HCEC 1CT (cell line): Measurements from ENCODE around the gene SPPL3.
"Not testable (repeated sequence)": the region's sequence is repeated elsewhere in the genome, so short reads cannot be mapped to it uniquely, and the experiment has no call there.

ENCODE experiments used
- DNase-seq: peaks from one replicate; pipeline ENCODE4 v3.0.0-alpha.2; 2017

The SPPL3 gene

DNA sequence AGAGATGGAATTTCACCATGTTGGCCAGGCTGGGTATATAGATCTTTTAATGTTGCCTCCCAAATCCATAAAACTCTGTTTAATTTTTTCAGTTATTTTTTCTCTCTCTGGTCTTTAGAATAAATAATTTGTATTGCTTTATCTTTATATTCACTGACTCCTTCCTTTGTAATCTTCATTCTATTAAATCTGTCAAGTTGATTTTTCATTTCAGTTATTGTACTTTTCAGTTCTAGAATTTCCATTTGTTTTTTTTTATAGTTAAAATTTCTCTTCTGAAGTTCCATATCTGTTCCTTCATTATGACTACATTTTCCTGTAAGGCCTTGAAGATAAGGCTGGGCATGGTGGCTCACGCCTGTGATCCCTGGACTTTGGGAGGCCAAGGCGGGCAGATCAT is 13.6 kb upstream of the SPPL3 start:
- no peak for DNase-seq

DNA sequence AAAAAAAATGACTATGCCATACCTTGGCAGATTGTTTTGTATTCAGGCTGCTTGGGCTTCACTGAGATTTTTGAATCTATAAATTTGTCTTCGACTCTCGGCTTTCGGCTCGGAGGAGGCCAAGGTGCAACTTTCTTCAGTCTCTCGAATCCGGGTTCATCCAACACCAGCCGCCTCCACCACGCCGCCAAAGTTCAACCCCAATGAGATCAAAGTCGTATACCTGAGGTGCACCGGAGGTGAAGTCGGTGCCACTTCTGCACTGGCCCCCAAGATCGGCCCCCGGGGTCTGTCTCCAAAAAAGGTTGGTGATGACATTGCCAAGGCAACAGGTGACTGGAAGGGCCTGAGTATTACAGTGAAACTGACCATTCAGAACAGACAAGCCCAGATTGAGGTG is 12.4 kb upstream of the SPPL3 start:
- no peak for DNase-seq

DNA sequence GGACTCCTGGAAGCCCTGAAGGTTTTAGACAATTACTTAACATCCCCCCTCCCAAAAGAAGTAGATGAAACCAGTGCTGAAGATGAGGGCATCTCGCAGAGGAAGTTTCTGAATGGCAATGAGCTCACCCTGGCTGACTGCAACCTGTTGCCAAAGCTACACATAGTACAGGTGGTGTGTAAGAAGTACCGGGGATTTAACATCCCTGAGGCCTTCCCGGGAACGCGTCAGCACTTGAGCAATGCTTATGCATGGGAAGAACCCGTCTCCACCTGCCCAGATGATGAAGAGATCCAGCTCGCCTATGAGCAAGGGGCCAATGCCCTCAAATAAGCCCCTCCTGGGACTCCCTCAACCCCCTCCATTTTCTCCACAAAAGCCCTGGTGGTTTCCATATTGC is 10.6 kb upstream of the SPPL3 start:
- no peak for DNase-seq

DNA sequence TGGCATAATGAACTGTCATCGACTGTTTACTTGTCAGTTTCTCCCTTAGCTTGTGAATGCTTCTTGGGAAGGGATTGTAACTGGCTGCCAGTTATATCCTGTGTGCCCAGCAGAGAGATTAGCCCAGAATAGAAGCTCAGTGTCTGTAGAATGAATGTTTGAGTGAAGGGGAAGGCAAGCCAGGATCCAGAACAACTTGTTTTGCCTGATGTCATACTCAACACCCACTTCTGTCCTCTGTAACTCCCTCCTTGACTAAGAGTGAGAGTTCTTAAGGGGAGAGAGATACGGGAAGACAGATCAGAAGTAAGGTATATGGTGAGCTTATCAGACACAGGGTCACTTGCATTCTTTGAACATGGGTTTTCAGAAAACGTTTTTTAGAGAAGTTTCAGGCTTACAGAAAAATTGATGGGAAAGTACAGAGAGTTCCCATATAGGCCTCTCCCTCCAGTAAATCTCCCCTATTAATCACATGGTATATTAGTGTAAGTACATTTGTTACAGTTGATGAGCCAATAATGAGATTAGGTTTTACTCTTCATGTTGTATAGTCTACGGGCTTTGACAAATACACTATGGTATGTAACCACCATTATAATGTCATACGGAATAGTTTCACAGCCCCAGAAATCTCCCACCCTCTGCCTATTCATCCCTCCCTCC is 5.6 kb upstream of the SPPL3 start:
- no peak for DNase-seq

DNA sequence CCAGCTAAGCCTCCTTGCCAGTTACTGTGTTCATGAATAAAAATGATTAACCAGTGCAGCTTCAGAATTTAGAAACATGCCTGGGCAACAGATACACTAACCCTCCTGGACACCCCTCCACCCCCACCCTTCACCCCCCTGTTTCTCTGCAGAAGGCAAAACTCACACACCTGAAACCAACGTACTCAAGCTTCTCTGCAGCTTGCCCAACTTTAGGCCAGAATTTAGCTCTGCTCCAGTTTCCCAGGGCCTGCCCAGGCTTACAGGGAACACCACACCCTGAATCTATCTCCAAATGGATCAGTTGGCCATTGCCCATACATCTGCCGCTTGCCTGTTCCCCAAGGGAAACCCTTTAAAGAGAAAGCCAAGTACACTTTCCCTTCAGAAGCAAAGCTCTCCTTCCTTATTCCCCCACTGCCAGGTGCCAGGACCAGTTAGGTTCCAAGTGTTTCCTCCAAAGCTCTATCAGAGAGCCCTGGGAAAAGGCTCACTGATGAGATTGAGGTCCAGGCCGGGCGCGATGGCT is 1.8 kb upstream of the SPPL3 start:
- no peak for DNase-seq

DNA sequence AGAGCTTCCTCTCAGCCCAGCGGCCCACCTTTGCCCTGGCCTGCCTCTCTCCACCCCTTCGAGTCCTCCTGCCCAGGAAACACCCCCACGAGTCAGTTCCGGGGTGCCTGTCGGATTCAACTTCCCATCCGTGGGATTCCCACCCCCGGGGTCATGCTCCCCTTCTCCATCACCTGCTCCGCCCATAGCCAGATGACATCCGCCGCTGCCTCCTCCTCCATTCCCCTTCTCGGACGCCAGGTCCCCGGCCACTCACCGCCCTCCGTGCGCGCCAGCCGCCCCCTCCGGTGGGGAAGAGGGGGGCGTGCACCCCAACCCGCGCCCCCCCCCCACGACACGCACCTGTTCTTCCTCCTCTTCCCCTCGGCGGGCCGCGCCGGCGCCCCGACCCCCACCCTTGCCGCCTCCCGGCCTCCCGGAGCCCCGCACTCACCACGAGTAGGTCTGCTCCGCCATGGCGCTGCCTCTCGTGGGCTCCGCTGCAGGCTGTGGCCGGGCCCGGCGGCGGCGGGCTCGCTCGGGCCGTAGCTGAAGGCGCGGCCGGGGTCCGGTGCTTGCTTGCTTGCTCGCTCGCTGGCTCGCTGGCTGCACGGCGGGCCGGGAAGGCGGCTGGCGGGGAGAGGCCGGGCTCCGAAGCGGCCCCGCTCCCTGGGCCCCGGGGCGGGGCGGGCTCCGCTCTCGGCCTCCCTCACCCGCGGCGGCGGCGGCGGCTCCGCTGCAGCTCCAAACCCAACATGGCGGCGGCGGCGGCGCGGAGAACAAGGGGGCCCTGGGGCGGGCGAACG is 554 bp downstream of the SPPL3 start:
- peak; percentile 44 for DNase-seq

DNA sequence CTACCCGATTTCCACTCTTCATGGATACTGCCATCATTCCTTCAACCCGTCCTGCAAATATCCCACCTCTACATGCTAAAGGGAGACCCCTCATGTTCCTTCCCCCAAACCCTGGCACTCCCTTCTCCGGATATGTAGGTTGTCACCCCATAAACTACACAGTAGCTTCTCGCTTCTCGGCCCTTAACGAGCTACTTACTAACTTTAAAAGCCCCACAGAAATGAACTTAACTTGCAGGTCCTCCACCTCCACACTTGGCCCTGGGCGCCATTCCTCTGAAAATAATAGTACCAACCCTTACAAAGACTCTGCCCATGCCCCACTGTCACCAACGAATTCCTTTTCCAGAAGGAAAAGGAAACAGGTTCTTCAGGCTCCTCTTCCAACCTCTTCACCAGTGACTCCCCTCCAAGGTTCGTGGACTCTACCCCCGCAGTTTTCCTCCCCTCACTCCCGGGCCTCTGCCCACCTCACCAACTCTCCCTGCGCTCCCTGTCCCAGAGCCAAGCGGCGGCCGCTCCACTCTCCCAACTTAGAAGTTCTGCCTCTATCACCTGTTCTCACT is 1.2 kb downstream of the SPPL3 start:
- no peak for DNase-seq

DNA sequence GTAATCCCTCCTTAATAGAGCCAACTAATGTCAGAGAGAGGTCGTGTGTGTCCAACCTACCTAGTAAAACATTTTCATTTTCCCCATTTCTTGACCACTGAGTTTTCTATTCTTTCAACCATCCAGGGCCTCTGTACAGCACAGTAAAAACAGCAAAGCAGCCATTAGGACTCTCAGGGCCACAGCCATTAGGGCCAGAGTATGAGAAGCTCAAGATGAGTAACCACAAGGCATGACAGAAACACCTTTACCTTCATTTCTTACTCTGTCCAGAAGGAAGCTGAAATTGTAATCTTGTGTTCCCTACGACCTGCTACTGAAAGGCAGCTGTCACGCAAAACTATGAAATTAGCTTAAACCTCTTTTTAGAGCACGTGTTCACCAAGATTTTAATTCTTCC is 2.3 kb downstream of the SPPL3 start:
- no peak for DNase-seq

DNA sequence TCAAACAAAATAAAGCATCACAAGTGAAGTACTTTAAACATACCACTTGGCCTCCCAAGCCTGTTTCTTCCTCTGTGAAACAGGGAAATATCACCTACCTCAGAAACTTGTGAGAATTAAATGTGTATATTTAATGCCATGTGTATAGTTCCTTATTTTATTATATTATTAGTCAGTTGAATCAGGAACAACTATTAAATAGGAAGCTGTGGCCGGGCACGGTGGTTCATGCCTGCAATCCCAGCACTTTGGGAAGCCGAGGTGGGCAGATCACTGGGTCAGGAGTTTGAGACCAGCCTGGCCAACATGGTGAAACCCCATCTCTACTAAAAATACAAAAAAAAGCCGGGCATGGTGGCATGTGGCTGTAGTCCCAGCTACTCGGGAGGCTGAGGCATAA is 3.1 kb downstream of the SPPL3 start:
- not testable (repeated sequence) for DNase-seq

DNA sequence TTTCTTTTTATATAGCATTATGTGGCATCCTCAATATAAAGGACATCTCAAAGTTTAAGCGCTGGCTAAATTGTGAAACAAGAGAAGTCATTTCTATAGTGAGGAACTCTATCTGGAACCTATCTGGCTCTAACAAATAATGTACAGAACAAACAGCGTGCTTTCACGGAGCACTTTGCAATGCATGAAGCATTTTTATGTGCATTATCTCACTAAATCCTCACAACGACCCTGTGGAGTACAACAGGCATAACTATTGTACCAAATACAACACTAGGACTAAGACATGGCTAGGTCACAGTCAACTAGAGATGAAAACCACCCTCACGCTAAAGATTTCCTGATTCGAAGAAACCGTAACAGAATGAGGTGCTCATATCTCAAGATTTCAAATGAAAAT is 8.6 kb downstream of the SPPL3 start:
- no peak for DNase-seq

DNA sequence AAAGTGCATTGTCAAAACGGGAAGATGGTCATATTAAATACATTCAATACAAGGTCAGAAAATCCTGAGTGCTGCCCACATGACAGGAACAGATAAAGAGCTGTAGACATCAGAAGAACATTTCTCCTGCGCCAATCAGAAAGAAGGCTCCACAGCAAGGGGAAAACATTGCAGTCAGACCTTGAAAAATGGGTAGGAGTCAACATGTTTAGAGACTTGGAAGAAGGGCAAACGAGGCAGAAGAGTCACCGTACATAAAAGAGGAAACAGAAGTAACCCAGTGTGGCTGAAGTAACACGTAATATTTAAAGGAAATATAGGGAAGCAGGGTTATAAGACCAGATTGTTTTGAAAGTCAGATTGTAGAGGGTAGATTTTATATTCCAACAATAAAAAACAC is 11.9 kb downstream of the SPPL3 start:
- DNase-seq = no peak

DNA sequence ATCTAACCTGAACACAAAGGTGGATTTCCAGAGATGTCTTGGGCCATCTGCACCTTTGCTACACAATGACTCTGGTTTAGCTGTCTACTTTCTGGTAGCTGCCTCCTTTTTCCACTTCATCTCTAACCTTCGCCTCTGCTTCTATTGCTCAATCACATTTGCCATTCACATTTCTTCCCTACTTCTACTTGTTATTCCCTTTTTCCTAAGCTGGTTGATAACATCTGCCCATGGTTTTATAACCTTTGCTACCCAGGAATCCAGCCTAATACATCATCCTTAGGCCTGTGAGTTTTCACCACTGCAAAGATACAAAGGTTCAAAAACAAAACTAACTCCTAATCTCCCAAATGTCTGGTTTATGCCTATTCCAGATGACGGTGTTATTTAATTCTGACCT is 13.2 kb downstream of the SPPL3 start:
- no peak for DNase-seq

DNA sequence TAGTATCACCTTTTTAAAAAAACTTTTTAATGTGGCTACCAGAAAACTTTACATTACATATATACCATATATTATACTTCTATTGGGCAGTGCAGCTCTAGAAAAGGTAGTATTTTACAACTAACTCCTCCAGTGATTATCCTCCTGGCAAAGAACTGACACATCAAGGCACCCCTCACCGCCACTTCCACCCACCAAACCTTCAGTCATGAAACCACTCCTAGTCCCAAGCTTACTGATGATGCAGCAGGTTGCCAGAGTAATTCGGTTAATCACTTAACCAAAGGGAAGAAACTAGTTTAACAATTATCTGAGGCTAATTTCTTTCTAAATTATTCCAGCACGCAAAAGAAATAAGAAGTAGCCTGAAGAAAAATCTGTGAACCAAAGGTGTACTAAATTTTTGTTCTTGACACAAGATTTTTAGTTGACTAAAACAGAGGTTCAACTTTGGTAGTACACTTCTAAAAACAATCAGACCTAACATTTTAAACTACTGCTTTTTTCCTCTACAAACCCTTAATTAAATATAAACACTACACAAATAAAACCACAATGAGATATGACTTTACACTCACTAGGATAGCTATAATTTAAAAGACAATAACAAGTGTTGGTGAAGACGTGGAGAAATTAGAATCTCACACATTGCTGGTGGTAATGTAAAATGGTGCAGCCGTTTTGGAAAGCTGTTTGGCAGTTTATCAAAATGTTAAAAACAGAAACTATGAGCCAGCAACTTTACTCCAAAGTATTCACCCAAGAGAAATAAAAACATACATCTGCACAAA is 16.7 kb downstream of the SPPL3 start:
- DNase-seq = no peak

DNA sequence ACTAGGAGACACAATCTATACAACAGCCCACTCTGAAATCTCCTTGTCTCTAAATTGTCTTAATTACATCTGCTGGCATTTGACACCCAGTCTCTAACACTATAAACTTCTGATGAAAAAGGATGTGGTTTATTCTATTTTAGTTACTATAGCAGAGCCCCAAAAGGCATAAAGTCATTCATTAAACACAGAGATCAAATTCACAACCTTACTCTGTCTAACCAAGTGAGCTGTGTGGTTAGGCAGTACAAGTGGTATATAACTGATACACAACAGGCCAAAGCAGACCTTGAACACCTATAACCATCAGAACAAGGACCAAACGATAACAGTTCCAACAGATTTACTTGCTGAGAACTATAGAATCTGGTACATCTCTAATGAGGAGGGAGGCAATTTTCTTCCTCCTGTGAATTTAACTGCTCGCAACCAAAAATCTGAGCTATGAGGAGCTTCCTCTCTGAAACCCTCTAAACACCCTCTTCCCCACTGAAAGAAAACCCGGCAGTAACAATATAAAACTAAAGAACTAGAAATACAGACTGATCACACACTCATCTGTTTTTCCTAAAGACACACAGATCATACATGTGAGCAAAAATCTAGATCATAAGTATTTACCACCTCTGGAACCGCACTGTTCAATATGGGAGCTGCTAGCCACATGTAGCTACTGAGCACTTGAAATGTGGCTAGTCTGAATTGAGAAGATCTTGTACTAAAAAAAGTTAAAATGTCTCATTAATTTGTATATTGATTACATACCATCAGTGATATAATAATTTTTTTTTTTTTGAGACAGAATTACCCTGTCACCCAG is 17.7 kb downstream of the SPPL3 start:
- DNase-seq = no peak

DNA sequence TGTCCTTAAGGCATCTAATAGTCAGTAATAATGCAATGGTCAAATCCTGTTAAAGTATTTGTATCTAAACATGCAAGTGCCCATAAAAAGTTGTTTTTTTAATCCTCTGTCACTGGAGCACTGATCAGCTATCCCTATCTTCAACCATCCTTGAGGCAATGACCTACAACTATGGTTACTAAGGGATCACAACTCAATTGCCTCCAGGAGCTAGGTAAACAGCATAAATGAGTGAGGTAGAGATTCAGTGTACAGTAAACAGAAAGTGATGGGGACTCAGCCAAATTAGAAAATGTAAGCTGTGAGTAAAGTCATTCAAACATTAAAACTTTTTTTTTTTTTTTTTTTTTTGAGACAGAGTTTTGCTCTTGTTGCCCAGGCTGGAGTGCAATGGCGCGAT is 18.6 kb downstream of the SPPL3 start:
- DNase-seq = no peak

DNA sequence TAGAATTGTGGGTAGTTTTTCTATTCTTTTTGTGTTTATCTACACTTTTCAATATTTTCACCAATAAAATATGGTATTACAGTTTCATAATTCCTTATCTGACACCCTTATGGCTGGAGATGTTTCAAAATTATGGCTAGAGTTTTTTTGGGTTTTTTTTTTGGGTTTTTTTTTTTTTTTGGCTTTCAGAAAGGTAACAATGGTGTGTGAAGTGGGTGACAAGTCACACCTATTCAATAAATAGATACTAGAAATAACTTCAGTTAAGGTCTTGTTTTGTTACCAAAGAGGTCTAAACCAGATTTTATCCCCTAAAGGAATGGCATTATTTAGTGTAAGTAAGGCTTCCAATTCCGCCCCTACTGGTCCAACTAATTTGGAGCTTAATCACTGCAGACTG is 19.5 kb downstream of the SPPL3 start:
- no peak for DNase-seq

DNA sequence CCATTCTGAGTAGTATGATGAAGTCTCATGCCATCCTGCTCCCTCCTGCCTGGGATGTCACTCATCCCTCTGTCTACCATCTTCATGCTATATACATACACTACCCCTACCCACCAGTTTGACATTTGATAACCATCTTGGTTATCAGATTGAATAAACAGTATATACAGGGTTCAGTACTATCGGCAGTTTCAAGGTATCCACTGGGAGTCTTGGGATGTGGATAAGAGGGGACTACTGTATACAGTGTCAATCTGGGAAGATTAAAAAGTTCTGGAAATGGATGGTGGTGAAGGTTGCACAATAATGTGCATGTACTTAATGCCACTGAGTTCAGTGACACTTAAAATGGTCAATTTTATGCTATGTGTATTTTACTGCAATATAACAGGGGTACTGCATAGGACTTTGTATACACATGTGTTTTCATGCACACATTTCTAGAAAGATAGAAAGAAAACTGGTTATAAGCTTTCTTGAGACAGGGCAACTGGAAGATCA is 22.1 kb downstream of the SPPL3 start:
- no peak for DNase-seq

DNA sequence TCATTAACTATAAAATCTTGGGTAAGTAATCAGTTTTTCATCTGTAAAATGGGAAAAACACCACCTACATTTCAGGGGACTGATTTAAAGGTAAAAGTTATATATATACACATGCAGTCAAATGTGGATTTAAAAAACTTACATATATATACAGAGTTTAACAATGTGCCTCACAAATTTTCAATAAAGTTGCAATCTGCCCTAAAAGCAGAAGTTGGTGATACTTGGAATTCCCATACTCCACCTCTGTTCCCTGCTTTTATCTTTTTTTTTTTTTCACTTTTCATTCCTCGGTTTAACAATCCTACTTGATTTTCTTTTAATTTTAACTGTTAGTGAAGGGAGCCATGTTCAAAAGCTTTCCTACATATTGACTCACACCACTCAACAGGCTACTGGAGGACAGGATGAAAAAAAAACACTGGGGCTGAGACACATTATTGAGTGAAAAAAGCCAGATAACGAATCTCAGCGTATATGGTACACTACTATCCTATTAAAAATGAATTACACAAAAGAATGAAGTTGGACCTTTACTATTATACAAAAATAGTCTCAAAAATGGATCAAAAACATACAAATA is 24.3 kb downstream of the SPPL3 start:
- no peak for DNase-seq

DNA sequence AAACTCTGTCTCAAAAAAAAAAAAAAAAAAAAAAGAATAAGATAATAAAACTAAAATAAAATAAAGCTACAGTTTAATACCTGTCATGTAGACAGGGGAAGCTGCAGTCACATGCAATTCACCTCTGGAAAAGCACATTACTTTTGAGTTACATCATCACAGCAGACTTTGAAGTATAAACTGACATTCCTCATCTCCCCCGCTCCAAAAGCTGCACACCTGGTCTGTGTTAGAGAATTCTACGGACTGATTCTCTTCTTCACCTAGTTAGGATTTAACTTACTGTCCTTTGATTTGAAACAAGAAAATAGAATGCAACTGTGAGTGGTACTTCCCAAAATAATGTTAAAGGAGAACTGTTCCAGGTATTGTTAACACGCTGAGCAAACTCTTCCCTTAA is 25.1 kb downstream of the SPPL3 start:
- no peak for DNase-seq

DNA sequence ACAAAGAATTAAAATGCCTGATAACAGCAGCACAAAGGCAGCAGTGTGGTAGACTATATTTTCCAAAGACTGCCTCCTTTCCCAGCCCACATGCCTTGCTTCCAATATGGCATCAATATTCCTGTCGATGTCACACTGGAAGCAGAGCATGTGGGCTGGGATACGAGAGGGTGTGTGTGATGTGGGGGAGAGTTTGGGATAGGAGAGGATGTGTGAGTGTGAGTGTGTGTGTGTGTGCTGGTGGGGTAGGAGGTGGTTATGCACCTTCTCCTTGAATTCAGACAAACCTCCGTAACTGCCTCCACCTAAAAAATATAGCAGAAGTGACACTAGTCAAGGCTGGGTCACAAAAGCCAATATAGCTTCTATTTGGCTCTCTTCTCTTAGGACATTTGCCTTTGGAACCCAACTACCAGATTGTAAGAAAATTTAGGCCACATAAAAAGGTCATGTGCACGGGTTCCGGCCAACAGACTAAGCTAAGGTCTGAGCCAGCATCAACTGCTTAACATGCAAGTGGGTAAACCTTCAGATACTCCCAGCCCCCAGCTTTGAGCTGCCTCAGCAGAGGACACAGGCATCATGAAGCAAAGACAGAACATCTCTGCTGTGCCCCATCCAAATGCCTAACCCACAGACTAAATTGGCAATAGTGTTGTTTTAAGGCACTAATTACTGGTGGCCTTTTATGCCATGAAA is 29.5 kb downstream of the SPPL3 start:
- no peak for DNase-seq

DNA sequence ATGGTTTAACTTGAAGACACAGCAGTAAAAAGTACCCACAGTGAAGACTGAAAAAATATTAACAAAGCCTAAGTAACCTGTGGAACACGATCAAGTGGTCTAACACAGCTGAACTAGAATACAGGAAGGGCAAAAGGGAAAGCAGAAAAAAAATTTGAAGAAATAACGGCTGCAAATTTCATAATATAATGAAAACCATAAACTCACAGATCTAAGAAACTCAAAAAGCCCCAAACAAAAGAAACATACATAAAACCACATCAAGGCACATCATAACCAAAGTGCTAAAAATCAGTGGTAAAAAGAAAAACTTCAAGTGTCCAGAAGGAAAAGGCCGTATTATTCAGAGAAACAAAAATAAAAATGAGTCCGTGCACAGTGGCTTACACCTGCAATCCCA is 30.9 kb downstream of the SPPL3 start:
- no peak for DNase-seq
